Transverse colon (tissue), 4 donors: ENCODE data around the gene ATP6V0D1. TPM values are rescaled to one million over a fixed set of nuclear protein-coding genes. Genes with fewer than 3 reads are reported as not detected.
A peak's percentile ranks its signal among the peaks of the same experiment; 100 is the strongest.

Experiments used
- DNase-seq: peaks from one replicate; pipeline ENCODE4 v3.0.0-alpha.2; 2019
- H3K27ac ChIP-seq, 4 donors: fragments of 200-600 bp; sonication (generic); 2 replicates each; pipeline ENCODE4 v1.5.1; 2016 to 2018; ENCODE audit warnings: inconsistent platforms in 4 of 4
- H3K27me3 ChIP-seq: fragments of 200-600 bp; sonication (generic); 2 replicates; pipeline ENCODE4 v1.5.1; 2017; ENCODE audit warnings: inconsistent platforms
- H3K36me3 ChIP-seq, 4 donors: fragments of 200-600 bp; sonication (generic); 2 replicates each; pipeline ENCODE4 v1.5.1; 2017 to 2019; ENCODE audit warnings: inconsistent platforms in 4 of 4
- H3K4me1 ChIP-seq, 4 donors: fragments of 200-600 bp; sonication (generic); 2 replicates each; pipeline ENCODE4 v1.5.1; 2017 to 2020; ENCODE audit warnings: inconsistent platforms in 4 of 4
- H3K4me3 ChIP-seq, 4 donors: fragments of 200-600 bp; sonication (generic); 1 replicate in 1 of 4; 2 replicates in 3 of 4; pipeline versions ENCODE4 v1.5.1 to v1.6.1; 2017 to 2019; ENCODE audit warnings: inconsistent platforms in 4 of 4
- H3K9me3 ChIP-seq, 2 donors: fragments of 200-600 bp; sonication (generic); 2 replicates each; pipeline ENCODE4 v1.5.1; 2017 to 2019; ENCODE audit warnings: inconsistent platforms in 2 of 2
- EP300 ChIP-seq: sonication (generic); formaldehyde crosslinking; IDR thresholded peaks from one replicate; pipeline ENCODE4 v1.6.1; 2017; ENCODE audit warnings: antibody characterized with exemption, low read depth
- POLR2A ChIP-seq: fragments of 450-650 bp; IDR thresholded peaks from one replicate; pipeline ENCODE4 v1.6.1; 2016; ENCODE audit warnings: antibody characterized with exemption, mild to moderate bottlenecking, moderate library complexity
- POLR2AphosphoS5 ChIP-seq, 3 donors: sonication (generic); formaldehyde crosslinking; IDR thresholded peaks; one replicate each; pipeline ENCODE4 v1.6.1; 2016; ENCODE audit warnings: antibody characterized with exemption in 3 of 3
- WGBS, 2 donors: methylation state at CpG; one replicate each; pipeline ENCODE4 v1.1.5; 2018; ENCODE audit warnings: low coverage in 1 of 2; 5-methylcytosine and 5-hydroxymethylcytosine counted together
- in situ Hi-C, 4 donors: fragments of 200-750 bp; cut with MboI; loops; one replicate each; pipeline versions ENCODE4 v1.15.0 to v1.15.1; 2017; ENCODE audit warnings: low sequenced_read_pairs in 3 of 4, low pct_ligation_motif_present in 1 of 4, low pct_unique_long_range_greater_than_20kb in 1 of 4
- intact Hi-C: fragments of 100-400 bp; cut with DNase I; formaldehyde crosslinking; loops from one replicate; pipeline ENCODE4 v1.15.1; 2023; ENCODE audit warnings: low total_unique reads
- total RNA-seq, 4 donors: library from RNA; depleted of rRNA; stranded (reverse); fragments of >200 nt; gene quantifications; one replicate each; pipeline ENCODE4 v1.1.0, GENCODE V29; 2016
- TF ChIP-seq, protein P1 (sequence below), 5 experiments: fragments of 200-600 bp in 3 of 5; fragments of 450-650 bp in 2 of 5; sonication (generic) in 3 of 5; IDR thresholded peaks; 1 replicate in 2 of 5; 2 replicates in 3 of 5; pipeline ENCODE4 v1.5.1; 2016 to 2017; ENCODE audit warnings: antibody characterized with exemption in 5 of 5, inconsistent platforms in 3 of 5, mild to moderate bottlenecking in 2 of 5, moderate library complexity in 1 of 5

The ATP6V0D1 gene
- total RNA-seq, 4 donors from 2014 or later, result 218 to 457 (median 386) TPM

DNA sequence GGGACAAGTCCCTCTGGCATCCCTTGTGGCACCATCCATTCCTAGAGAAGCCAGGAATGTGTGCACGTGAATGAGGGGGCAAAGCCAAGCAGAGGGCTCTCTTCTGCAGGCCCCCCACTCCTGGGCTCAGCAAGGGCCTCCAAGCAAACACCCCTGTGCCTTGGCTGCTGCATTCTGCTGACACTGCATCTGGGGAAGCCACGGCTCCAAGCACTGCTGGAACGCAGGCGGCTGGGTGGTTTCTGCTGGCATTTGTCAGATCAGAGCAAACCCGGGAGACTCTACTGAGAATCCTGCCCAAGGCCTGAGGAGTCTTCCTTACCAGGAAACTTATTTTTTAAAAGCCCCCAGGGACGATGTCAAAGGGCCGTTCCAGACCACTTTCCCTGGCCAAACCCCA is 23.3 kb downstream of the ATP6V0D1 start:
- Histone ChIP-seq H3K27me3 (no peaks in the 10 kb centered on the region), H3K9me3 (no peaks in the 10 kb centered on the region), H3K27ac (peak overlapping the region; percentile 85 to 95 (median 94)), H3K4me3 (peak overlapping the region in 1 of 4 donors; percentile 41), H3K4me1 (peaks cover 61 to 83% (median 75%) of the 10 kb centered on the region in 4 donors), H3K36me3 (peaks cover 0 to 5% (median 0%) of the 10 kb centered on the region in 4 donors)
- intact Hi-C loops, result no loop called here
- TF ChIP-seq POLR2A (no peak), POLR2AphosphoS5 (IDR thresholded peaks at IDR 0.05) (no peak), EP300 (no peak)
- TF ChIP-seq, protein P1, sequence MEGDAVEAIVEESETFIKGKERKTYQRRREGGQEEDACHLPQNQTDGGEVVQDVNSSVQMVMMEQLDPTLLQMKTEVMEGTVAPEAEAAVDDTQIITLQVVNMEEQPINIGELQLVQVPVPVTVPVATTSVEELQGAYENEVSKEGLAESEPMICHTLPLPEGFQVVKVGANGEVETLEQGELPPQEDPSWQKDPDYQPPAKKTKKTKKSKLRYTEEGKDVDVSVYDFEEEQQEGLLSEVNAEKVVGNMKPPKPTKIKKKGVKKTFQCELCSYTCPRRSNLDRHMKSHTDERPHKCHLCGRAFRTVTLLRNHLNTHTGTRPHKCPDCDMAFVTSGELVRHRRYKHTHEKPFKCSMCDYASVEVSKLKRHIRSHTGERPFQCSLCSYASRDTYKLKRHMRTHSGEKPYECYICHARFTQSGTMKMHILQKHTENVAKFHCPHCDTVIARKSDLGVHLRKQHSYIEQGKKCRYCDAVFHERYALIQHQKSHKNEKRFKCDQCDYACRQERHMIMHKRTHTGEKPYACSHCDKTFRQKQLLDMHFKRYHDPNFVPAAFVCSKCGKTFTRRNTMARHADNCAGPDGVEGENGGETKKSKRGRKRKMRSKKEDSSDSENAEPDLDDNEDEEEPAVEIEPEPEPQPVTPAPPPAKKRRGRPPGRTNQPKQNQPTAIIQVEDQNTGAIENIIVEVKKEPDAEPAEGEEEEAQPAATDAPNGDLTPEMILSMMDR (IDR thresholded peaks at IDR 0.05), result no peak
- in situ Hi-C loops, result no loop called here
- WGBS, 2 donors, result 74% methylated on average over 7 of the region's 7 CpGs; no CpG with 5 or more reads in 1 of the 2 donors
- DNase-seq, result no peak

DNA sequence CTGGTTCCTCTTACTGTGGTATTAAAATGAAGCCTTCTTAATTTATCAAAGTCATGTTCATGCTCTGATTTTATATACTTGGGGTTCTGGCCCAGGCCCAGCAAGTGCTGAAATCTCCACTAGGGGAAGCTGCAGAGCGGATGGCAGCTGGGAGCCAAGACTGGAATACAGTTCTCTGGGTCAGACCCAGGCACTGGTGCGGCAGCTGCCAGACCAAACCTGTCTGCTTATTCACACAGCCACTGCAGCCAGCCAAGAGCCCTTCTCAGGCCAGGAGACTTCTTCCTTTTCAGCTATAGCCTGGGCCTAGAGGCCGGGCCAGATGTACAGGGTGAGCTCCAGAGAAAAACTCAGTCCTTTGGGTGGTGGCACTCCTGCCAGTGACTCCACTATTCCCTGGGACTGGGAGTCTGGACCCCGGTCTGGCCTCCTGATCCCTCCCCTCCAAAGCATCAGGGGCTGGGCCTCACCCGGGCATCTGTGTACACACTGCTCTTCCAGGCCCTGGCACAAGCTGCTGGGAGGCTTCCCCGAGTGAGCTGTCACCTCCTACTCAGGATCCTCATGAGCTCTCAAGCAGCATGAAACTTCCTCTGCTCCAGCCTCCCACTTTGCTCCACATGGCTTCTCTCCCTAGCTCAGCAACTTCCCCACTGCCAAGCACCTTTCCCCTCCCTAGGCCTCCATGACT is 24.4 kb downstream of the ATP6V0D1 start:
- in situ Hi-C loops, result no loop called here
- 36% methylated on average over 6 of the region's 6 CpGs; no CpG with 5 or more reads in 1 of the 2 donors for WGBS, 2 donors
- Histone ChIP-seq H3K4me1 (peaks cover 58 to 86% (median 77%) of the 10 kb centered on the region in 4 donors), H3K9me3 (no peaks in the 10 kb centered on the region), H3K4me3 (peak overlapping the region in 1 of 4 donors; percentile 41), H3K27me3 (no peaks in the 10 kb centered on the region), H3K36me3 (peaks cover 0 to 5% (median 0%) of the 10 kb centered on the region in 4 donors), H3K27ac (peak overlapping the region; percentile 85 to 95 (median 94))
- intact Hi-C loops, result no loop called here
- TF ChIP-seq, protein P1 (IDR thresholded peaks at IDR 0.05), result peak; percentile 60 to 89 (median 71)
- no peak for TF ChIP-seq EP300
- TF ChIP-seq POLR2AphosphoS5 (IDR thresholded peaks at IDR 0.05), result peak in 2 of 3 donors; percentile 68 to 77
- peak; percentile 69 for TF ChIP-seq POLR2A
- peak; percentile 83 for DNase-seq

DNA sequence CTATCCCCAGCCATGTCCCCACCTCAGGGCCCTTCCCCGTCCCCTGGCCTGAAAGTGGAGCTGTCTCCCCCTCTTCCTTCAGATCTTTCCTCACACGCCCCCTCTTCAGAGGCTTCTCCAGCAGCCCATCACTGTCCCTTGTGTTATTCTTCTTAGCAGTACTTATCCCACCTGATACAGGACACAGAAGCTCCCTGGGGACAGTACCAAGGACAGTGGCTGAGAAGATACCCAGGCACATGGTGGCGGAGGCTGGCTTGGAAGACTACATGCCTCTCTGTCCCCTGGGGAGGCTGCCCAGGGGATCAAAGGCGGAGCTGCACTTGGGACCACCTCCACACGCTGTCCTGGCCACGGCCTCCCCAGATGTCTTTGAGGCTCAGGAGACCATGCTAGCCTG is 26.1 kb downstream of the ATP6V0D1 start:
- intact Hi-C loops, result no loop called here
- H3K27me3 ChIP-seq, result no peaks in the 10 kb centered on the region
- WGBS, 2 donors, result 92 to 100% methylated on average over 1 to 6 of the region's 6 CpGs
- no peaks in the 10 kb centered on the region for H3K9me3 ChIP-seq
- H3K36me3 ChIP-seq, result peaks cover 0 to 5% (median 0%) of the 10 kb centered on the region in 4 donors
- H3K4me3 ChIP-seq, result no peak overlapping the region
- H3K27ac ChIP-seq, result peak overlapping the region in 2 of 4 donors; percentile 86 to 94
- in situ Hi-C loops, result no loop called here
- no peak for TF ChIP-seq EP300
- TF ChIP-seq, protein P1 (IDR thresholded peaks at IDR 0.05), result no peak
- TF ChIP-seq POLR2AphosphoS5 (IDR thresholded peaks at IDR 0.05), result no peak
- no peak for TF ChIP-seq POLR2A
- no peak for DNase-seq
- peaks cover 56 to 86% (median 76%) of the 10 kb centered on the region in 4 donors for H3K4me1 ChIP-seq

DNA sequence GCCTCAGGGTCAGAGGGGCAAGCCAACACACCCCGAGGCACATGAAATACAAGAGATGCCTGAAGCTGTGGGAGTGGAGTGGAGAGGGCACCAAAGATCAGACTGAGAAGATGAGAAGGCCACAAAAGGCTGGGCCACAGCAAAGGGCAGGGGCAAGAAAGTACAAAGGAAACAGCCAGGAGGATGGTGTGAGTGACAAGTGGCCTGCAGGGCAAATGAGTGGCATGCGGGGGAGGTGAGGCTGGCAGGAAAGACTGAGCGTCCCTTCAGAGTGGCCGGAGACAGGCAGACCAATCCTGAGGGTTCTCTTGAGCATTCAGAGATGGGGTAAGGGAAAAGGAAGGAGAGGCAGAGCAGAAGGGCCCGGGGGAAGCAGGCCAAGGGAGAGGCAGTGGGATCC is 26.9 kb downstream of the ATP6V0D1 start:
- 94 to 95% methylated on average over 3 to 5 of the region's 5 CpGs for WGBS, 2 donors
- Histone ChIP-seq H3K27me3 (no peaks in the 10 kb centered on the region), H3K27ac (peak overlapping the region; percentile 80 to 94 (median 87)), H3K36me3 (peaks cover 0 to 5% (median 0%) of the 10 kb centered on the region in 4 donors), H3K4me1 (peaks cover 56 to 86% (median 75%) of the 10 kb centered on the region in 4 donors), H3K9me3 (no peaks in the 10 kb centered on the region), H3K4me3 (no peak overlapping the region)
- TF ChIP-seq EP300 (no peak), POLR2AphosphoS5 (IDR thresholded peaks at IDR 0.05) (no peak), POLR2A (no peak)
- TF ChIP-seq, protein P1 (IDR thresholded peaks at IDR 0.05), result no peak
- in situ Hi-C loops (no loop called here), intact Hi-C loops (no loop called here)
- DNase-seq, result no peak
